ENCODE data around the gene DDX5. TPM values are rescaled to one million over a fixed set of nuclear protein-coding genes. Genes with fewer than 3 reads are reported as not detected.

Gene DDX5
- total and polyA plus RNA-seq, 2 of the 13 experiments (the other 11 are each of a cell fraction or from before 2014, with no cell fraction given), result 503 to 684 TPM

DNA sequence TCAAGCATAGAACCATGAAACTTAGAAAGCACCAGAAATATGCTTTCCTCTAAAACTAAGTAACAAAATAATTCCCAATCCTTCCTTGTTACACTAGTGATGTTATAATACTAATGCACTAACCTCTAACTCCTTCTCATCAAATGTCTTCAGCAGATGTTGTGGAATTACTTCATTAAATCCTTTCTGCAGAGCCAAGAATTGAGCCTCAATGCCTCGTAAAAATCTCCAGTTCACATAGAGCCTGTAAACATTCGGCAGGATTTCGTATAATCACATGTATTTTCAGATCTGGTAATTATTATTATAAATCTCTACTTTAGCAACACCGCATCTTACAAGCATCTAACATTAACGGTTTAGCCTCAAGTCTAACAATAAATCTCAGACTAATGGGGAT lies 45.4 kb upstream of the DDX5 start:
- FAIRE-seq, result no peak
- ChIA-PET CTCF (ENCODE audit: low intra/inter-chr PET ratio, low total read pairs) (no interaction called here), POLR2A (no interaction called here)

More for the DNA sequence above, 45.4 kb upstream of the DDX5 start:
- Histone ChIP-seq H3K27ac (ENCODE audit: extremely low read length, insufficient read depth, low read length) (no peak overlapping the region), H3K9me3 (ENCODE audit: low read length) (no peaks in the 10 kb centered on the region), H3K36me3 (replicated peaks in 1 of 2; ENCODE audit: control insufficient read depth in 1 of 2, insufficient read depth in 2 of 2, low read length in 2 of 2) (peaks cover 10 to 24% of the 10 kb centered on the region in 2 experiments; a peak in 4 of 5 replicates), H3K4me2 (ENCODE audit: low read depth, low read length) (no peak overlapping the region), H4K20me1 (ENCODE audit: insufficient read depth, low read length) (no peaks in the 10 kb centered on the region), H2AFZ (ENCODE audit: low read length) (no peak overlapping the region), H3K4me3 (replicated peaks in 1 of 3; ENCODE audit: insufficient read depth in 1 of 3, low read depth in 2 of 3, low read length in 3 of 3) (no peak overlapping the region), H3K9ac (ENCODE audit: insufficient read depth, low read depth, low read length) (no peak overlapping the region), H3K27me3 (ENCODE audit: control insufficient read depth in 1 of 2, insufficient read depth in 2 of 2, low read length in 2 of 2) (no peaks in the 10 kb centered on the region), H3K4me1 (ENCODE audit: insufficient read depth, low read length) (no peaks in the 10 kb centered on the region), H3K79me2 (ENCODE audit: insufficient read depth, low read length) (no peaks in the 10 kb centered on the region)
- DNase-seq (ENCODE audit: low spot score), result no peak
- in situ Hi-C loops (cut with HindIII; ENCODE audit: extremely low pct_ligation_motif_present, low pct_unique_long_range_greater_than_20kb) (no loop called here), intact Hi-C loops (cut with micrococcal nuclease; ENCODE audit: unreplicated experiment) (no loop called here)
- BruUV-seq (replicated peaks), result no TSS peak
- 95% methylated on average over 5 of the region's 5 CpGs for WGBS (ENCODE audit: low lambda C conversion rate)
- TF ChIP-seq ZNF652 (CRISPR knock-in tag; IDR thresholded peaks at IDR 0.05; ENCODE audit: borderline replicate concordance, low read depth), result no peak
- TF ChIP-seq, protein P1, sequence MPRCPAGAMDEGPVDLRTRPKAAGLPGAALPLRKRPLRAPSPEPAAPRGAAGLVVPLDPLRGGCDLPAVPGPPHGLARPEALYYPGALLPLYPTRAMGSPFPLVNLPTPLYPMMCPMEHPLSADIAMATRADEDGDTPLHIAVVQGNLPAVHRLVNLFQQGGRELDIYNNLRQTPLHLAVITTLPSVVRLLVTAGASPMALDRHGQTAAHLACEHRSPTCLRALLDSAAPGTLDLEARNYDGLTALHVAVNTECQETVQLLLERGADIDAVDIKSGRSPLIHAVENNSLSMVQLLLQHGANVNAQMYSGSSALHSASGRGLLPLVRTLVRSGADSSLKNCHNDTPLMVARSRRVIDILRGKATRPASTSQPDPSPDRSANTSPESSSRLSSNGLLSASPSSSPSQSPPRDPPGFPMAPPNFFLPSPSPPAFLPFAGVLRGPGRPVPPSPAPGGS (CRISPR knock-in tag; IDR thresholded peaks at IDR 0.05), result no peak
- TF ChIP-seq RCOR2 (CRISPR knock-in tag; IDR thresholded peaks at IDR 0.05), result no peak
- TF ChIP-seq ZNF530 (CRISPR knock-in tag; IDR thresholded peaks at IDR 0.05; ENCODE audit: low read depth), result no peak
- TF ChIP-seq, protein P2, sequence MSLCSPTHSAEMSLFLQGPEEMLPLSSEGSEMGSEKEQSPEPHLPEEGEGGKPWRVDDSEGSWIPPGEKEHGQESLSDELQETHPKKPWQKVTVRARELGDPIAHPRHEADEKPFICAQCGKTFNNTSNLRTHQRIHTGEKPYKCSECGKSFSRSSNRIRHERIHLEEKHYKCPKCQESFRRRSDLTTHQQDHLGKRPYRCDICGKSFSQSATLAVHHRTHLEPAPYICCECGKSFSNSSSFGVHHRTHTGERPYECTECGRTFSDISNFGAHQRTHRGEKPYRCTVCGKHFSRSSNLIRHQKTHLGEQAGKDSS (CRISPR knock-in tag; IDR thresholded peaks at IDR 0.05; ENCODE audit: borderline replicate concordance, low read depth), result no peak
- TF ChIP-seq, protein P3, sequence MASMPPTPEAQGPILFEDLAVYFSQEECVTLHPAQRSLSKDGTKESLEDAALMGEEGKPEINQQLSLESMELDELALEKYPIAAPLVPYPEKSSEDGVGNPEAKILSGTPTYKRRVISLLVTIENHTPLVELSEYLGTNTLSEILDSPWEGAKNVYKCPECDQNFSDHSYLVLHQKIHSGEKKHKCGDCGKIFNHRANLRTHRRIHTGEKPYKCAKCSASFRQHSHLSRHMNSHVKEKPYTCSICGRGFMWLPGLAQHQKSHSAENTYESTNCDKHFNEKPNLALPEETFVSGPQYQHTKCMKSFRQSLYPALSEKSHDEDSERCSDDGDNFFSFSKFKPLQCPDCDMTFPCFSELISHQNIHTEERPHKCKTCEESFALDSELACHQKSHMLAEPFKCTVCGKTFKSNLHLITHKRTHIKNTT (CRISPR knock-in tag; IDR thresholded peaks at IDR 0.05), result no peak
- TF ChIP-seq CBX5 (CRISPR knock-in tag; IDR thresholded peaks at IDR 0.05; ENCODE audit: borderline replicate concordance), result no peak
- no peak for TF ChIP-seq ZNF431 (CRISPR knock-in tag; IDR thresholded peaks at IDR 0.05; ENCODE audit: borderline replicate concordance, low read depth)
- TF ChIP-seq ARID2 (CRISPR knock-in tag; IDR thresholded peaks at IDR 0.05; ENCODE audit: borderline replicate concordance), result no peak
- TF ChIP-seq ZNF660 (CRISPR knock-in tag; IDR thresholded peaks at IDR 0.05; ENCODE audit: borderline replicate concordance, low read depth), result no peak
- no peak for TF ChIP-seq ZNF552 (CRISPR knock-in tag; IDR thresholded peaks at IDR 0.05; ENCODE audit: borderline replicate concordance)
- no peak for TF ChIP-seq JDP2 (CRISPR knock-in tag; IDR thresholded peaks at IDR 0.05; ENCODE audit: borderline replicate concordance)
- no peak for TF ChIP-seq ZNF878 (CRISPR knock-in tag; IDR thresholded peaks at IDR 0.05)
- TF ChIP-seq ELF4 (CRISPR knock-in tag; IDR thresholded peaks at IDR 0.05; ENCODE audit: borderline replicate concordance), result no peak
- no peak for TF ChIP-seq ZFP82 (CRISPR knock-in tag; IDR thresholded peaks at IDR 0.05; ENCODE audit: borderline replicate concordance)
- TF ChIP-seq, protein P4, sequence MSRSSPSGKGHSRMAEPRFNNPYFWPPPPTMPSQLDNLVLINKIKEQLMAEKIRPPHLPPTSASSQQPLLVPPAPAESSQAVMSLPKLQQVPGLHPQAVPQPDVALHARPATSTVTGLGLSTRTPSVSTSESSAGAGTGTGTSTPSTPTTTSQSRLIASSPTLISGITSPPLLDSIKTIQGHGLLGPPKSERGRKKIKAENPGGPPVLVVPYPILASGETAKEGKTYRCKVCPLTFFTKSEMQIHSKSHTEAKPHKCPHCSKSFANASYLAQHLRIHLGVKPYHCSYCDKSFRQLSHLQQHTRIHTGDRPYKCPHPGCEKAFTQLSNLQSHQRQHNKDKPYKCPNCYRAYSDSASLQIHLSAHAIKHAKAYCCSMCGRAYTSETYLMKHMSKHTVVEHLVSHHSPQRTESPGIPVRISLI (CRISPR knock-in tag; IDR thresholded peaks at IDR 0.05; ENCODE audit: borderline replicate concordance), result no peak
- TF ChIP-seq RBAK (CRISPR knock-in tag; IDR thresholded peaks at IDR 0.05), result no peak
- no peak for ATAC-seq

All from HepG2 (cell line).